Measurements from ENCODE around the gene MEI1. TPM values are rescaled to one million over a fixed set of nuclear protein-coding genes. Genes with fewer than 3 reads are reported as not detected.

The MEI1 gene
- total RNA-seq, 1 donor, result 0.36 TPM

GRCh38 chr22:41830174-41830573 is 130.9 kb downstream of the MEI1 start:
- TF ChIP-seq CTCF (IDR thresholded peaks at IDR 0.05; ENCODE audit: extremely low read depth, low read depth, low read length), result no peak
- Histone ChIP-seq H3K36me3 (ENCODE audit: insufficient read depth, low read length) (no peaks in the 10 kb centered on the region), H3K9me3 (ENCODE audit: low read depth, low read length) (no peaks in the 10 kb centered on the region), H4K20me1 (ENCODE audit: insufficient read depth, low read length) (peaks cover 11% of the 10 kb centered on the region), H3K27me3 (ENCODE audit: insufficient read depth, low read length) (no peaks in the 10 kb centered on the region), H3K4me1 (ENCODE audit: insufficient read depth, low read length) (peaks cover 20% of the 10 kb centered on the region), H3K4me2 (ENCODE audit: insufficient read depth, low read length) (no peak overlapping the region), H3K79me2 (ENCODE audit: insufficient read depth, low read length) (peaks cover 19% of the 10 kb centered on the region), H3K27ac (ENCODE audit: low read depth, low read length) (no peak overlapping the region), H3K4me3 (ENCODE audit: insufficient read depth, low read length) (no peak overlapping the region), H2AFZ (ENCODE audit: low read length) (no peak overlapping the region)
- no peak for DNase-seq (ENCODE audit: insufficient read length, low spot score, missing footprints)

DNA sequence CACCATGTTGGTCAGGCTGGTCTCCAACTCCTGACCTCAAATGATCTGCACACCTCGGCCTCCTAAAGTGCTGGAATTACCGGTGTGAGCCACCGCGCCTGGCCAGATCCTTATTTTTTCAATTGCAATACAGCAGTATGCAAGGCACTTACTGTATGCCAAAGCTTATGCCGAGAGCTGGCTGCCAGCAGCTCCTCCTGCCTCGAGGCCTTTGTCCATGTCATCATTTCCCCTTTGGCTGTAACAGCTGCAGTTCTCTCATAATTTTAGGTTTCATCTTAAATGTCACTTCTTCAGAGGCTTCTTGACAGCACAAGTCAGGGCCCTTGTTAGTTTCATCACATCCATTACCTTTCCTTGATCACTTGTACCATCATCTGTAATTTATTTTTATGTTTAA is 132.1 kb downstream of the MEI1 start:
- peaks cover 7% of the 10 kb centered on the region for H3K36me3 ChIP-seq (ENCODE audit: insufficient read depth, low read length)
- H4K20me1 ChIP-seq (ENCODE audit: insufficient read depth, low read length), result peaks cover 18% of the 10 kb centered on the region
- no peak overlapping the region for H3K4me2 ChIP-seq (ENCODE audit: insufficient read depth, low read length)
- no peak for TF ChIP-seq CTCF (IDR thresholded peaks at IDR 0.05; ENCODE audit: extremely low read depth, low read depth, low read length)
- H2AFZ ChIP-seq (ENCODE audit: low read length), result no peak overlapping the region
- no peak for DNase-seq (ENCODE audit: insufficient read length, low spot score, missing footprints)
- H3K27ac ChIP-seq (ENCODE audit: low read depth, low read length), result no peak overlapping the region
- peaks cover 14% of the 10 kb centered on the region for H3K4me1 ChIP-seq (ENCODE audit: insufficient read depth, low read length)
- H3K4me3 ChIP-seq (ENCODE audit: insufficient read depth, low read length), result no peak overlapping the region
- H3K79me2 ChIP-seq (ENCODE audit: insufficient read depth, low read length), result peaks cover 29% of the 10 kb centered on the region
- H3K27me3 ChIP-seq (ENCODE audit: insufficient read depth, low read length), result no peaks in the 10 kb centered on the region
- no peaks in the 10 kb centered on the region for H3K9me3 ChIP-seq (ENCODE audit: low read depth, low read length)

DNA sequence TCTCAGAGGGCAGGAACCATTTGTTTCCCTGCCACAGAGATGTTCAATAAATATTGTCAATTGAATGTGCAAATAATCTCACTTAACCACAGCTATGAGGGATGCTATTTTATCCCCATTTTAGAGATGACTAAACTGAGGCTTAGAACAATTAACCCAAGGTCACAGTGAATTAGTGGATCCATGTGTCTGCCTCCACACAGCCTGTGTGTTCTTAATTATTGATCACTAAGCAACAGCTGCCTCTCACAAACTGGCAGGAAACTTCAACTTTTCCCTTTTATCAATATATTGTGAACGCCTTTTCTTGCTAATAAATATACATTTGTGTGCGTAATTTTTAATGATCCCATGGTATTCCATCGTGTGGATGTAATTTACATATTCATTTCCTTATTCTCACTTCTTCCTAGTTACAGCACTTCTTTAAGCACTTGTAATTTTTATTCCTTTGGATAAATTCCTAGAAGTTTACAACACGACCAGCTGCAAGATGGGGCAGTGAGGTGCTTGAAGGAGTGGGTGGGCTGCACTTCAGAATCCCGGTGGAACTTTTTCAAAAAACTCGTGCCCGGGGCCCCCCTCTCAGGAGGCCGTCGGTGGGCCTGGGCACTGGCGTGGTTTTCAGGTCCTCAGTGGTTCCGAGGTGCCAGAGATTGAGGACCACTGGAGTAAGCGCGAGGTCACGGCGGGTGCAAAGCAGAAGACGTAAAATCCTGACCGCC is 132.7 kb downstream of the MEI1 start:
- H3K79me2 ChIP-seq (ENCODE audit: insufficient read depth, low read length), result peaks cover 35% of the 10 kb centered on the region
- H3K27me3 ChIP-seq (ENCODE audit: insufficient read depth, low read length), result no peaks in the 10 kb centered on the region
- peak; percentile 69 for DNase-seq (ENCODE audit: insufficient read length, low spot score, missing footprints)
- H3K4me1 ChIP-seq (ENCODE audit: insufficient read depth, low read length), result peaks cover 14% of the 10 kb centered on the region
- H3K9me3 ChIP-seq (ENCODE audit: low read depth, low read length), result no peaks in the 10 kb centered on the region
- peak overlapping the region; percentile 88 for H3K4me3 ChIP-seq (ENCODE audit: insufficient read depth, low read length)
- peak overlapping the region; percentile 90 for H3K27ac ChIP-seq (ENCODE audit: low read depth, low read length)
- peak overlapping the region; percentile 94 for H2AFZ ChIP-seq (ENCODE audit: low read length)
- TF ChIP-seq CTCF (IDR thresholded peaks at IDR 0.05; ENCODE audit: extremely low read depth, low read depth, low read length), result no peak
- H3K36me3 ChIP-seq (ENCODE audit: insufficient read depth, low read length), result peaks cover 13% of the 10 kb centered on the region
- H4K20me1 ChIP-seq (ENCODE audit: insufficient read depth, low read length), result peaks cover 18% of the 10 kb centered on the region
- H3K4me2 ChIP-seq (ENCODE audit: insufficient read depth, low read length), result peak overlapping the region; percentile 89

GRCh38 chr22:41832553-41833368 is 133.5 kb downstream of the MEI1 start, which contains the start of gene SREBF2:
SREBF2 (plus strand) TSS chr22:41833105; CDS start chr22:41833271, 166 bp downstream.
- no peak for TF ChIP-seq CTCF (IDR thresholded peaks at IDR 0.05; ENCODE audit: extremely low read depth, low read depth, low read length)
- peak within 1 kb of the TSS; percentile 90 for H3K27ac ChIP-seq (ENCODE audit: low read depth, low read length)
- peaks cover 37% of the 10 kb centered on the region for H3K79me2 ChIP-seq (ENCODE audit: insufficient read depth, low read length)
- H3K36me3 ChIP-seq (ENCODE audit: insufficient read depth, low read length), result peaks cover 14% of the 10 kb centered on the region
- peak within 1 kb of the TSS; percentile 89 for H3K4me2 ChIP-seq (ENCODE audit: insufficient read depth, low read length)
- peak; percentile 99 for DNase-seq (ENCODE audit: insufficient read length, low spot score, missing footprints)
- peaks cover 14% of the 10 kb centered on the region for H3K4me1 ChIP-seq (ENCODE audit: insufficient read depth, low read length)
- H3K4me3 ChIP-seq (ENCODE audit: insufficient read depth, low read length), result peak within 1 kb of the TSS; percentile 88
- no peaks in the 10 kb centered on the region for H3K9me3 ChIP-seq (ENCODE audit: low read depth, low read length)
- H3K27me3 ChIP-seq (ENCODE audit: insufficient read depth, low read length), result no peaks in the 10 kb centered on the region
- peak within 1 kb of the TSS; percentile 94 for H2AFZ ChIP-seq (ENCODE audit: low read length)
- peaks cover 18% of the 10 kb centered on the region for H4K20me1 ChIP-seq (ENCODE audit: insufficient read depth, low read length)

Measured in osteoblast (primary cell).